GM21447 (cell line): ENCODE data around the gene PCSK1.
A peak's percentile ranks its signal among the peaks of the same experiment; 100 is the strongest.

Experiments used
- ATAC-seq: cut with Tn5 transposase; IDR thresholded peaks from one replicate; pipeline ENCODE4 v1.9.1; 2021; ENCODE audit not compliant: unreplicated experiment

The PCSK1 gene

GRCh38 chr5:96433066-96433447 is at the start of gene PCSK1:
PCSK1 (minus strand) TSS chr5:96433248; CDS start chr5:96433042, 206 bp downstream.
- ATAC-seq = no peak

GRCh38 chr5:96481867-96482266 is 48.8 kb upstream of the PCSK1 start:
- no peak for ATAC-seq

- ATAC-seq = no peak
Observed at GRCh38 chr5:96481009-96481786, 48.1 kb upstream of the PCSK1 start.

- ATAC-seq = no peak
Observed at GRCh38 chr5:96478983-96479382, 45.9 kb upstream of the PCSK1 start.

GRCh38 chr5:96476654-96477053 is 43.6 kb upstream of the PCSK1 start:
- no peak for ATAC-seq

GRCh38 chr5:96474073-96474472 is 41.0 kb upstream of the PCSK1 start:
- ATAC-seq = no peak

GRCh38 chr5:96473155-96473554 is 40.1 kb upstream of the PCSK1 start:
- ATAC-seq = no peak

- no peak for ATAC-seq
Observed at GRCh38 chr5:96470785-96471184, 37.7 kb upstream of the PCSK1 start.

GRCh38 chr5:96468956-96469355 is 35.9 kb upstream of the PCSK1 start:
- no peak for ATAC-seq

- no peak for ATAC-seq
Observed at GRCh38 chr5:96463091-96463490, 30.0 kb upstream of the PCSK1 start.

- ATAC-seq = no peak
Observed at GRCh38 chr5:96459313-96460121, 26.5 kb upstream of the PCSK1 start.

- ATAC-seq = no peak
Observed at GRCh38 chr5:96458176-96458575, 25.1 kb upstream of the PCSK1 start.

GRCh38 chr5:96455789-96456188 is 22.7 kb upstream of the PCSK1 start:
- ATAC-seq = no peak

- ATAC-seq = no peak
Observed at GRCh38 chr5:96453394-96453793, 20.3 kb upstream of the PCSK1 start.

GRCh38 chr5:96447949-96448348 is 14.9 kb upstream of the PCSK1 start:
- ATAC-seq = no peak

GRCh38 chr5:96440185-96440538 is 7.1 kb upstream of the PCSK1 start:
- peak; percentile 9 for ATAC-seq

- peak; percentile 95 for ATAC-seq
Observed at GRCh38 chr5:96439477-96440184, 6.6 kb upstream of the PCSK1 start.

- peak; percentile 62 for ATAC-seq
Observed at GRCh38 chr5:96434201-96434645, 1.2 kb upstream of the PCSK1 start.

- ATAC-seq = no peak
Observed at GRCh38 chr5:96432216-96433065, 607 bp downstream of the PCSK1 start.

GRCh38 chr5:96431376-96432187 is 1.5 kb downstream of the PCSK1 start:
- ATAC-seq = no peak
